Measurements from ENCODE around the gene RAD51B. TPM values are rescaled to one million over a fixed set of nuclear protein-coding genes. Genes with fewer than 3 reads are reported as not detected.
A peak's percentile ranks its signal among the peaks of the same experiment; 100 is the strongest.
"Not testable (repeated sequence)": the region's sequence is repeated elsewhere in the genome, so short reads cannot be mapped to it uniquely, and the experiment has no call there.

The RAD51B gene
- 10 to 100 TPM; 13.7 to 15.1 TPM for total RNA-seq
- long read RNA-seq, donor 1, partial matches to known transcripts, result 0 of 7 reads
- long read RNA-seq, donor 1, other reads (novel, unspliced or antisense), result 7 of 7 reads
- long read RNA-seq, donor 2, partial matches to known transcripts, result 0 of 7 reads
- long read RNA-seq, donor 2, other reads (novel, unspliced or antisense), result 7 of 7 reads

GRCh38 chr14:67819563-67820421, at the start of gene RAD51B:
TSS of gene RAD51B (plus strand) at chr14:67819779.
- DNase-seq (ENCODE audit: low spot score), result peak; percentile 96

GRCh38 chr14:67773844-67774377, 45.7 kb upstream of the RAD51B start:
- intact Hi-C loops (cut with DNase I), result no loop called here
- DNase-seq (ENCODE audit: low spot score), result no peak

More at GRCh38 chr14:67819563-67820421, at the start of gene RAD51B:
- intact Hi-C loops (cut with DNase I), result no loop called here

GRCh38 chr14:67776653-67777322, 42.8 kb upstream of the RAD51B start:
- intact Hi-C loops (cut with DNase I), result no loop called here
- no peak for DNase-seq (ENCODE audit: low spot score)

GRCh38 chr14:67778792-67779191, 40.8 kb upstream of the RAD51B start:
- intact Hi-C loops (cut with DNase I), result no loop called here
- DNase-seq (ENCODE audit: low spot score), result no peak

- DNase-seq (ENCODE audit: low spot score), result no peak
- intact Hi-C loops (cut with DNase I), result no loop called here
Observed at GRCh38 chr14:67782090-67782489, 37.5 kb upstream of the RAD51B start.

GRCh38 chr14:67784244-67784823, 35.2 kb upstream of the RAD51B start:
- intact Hi-C loops (cut with DNase I), result no loop called here

GRCh38 chr14:67785270-67786109, 34.1 kb upstream of the RAD51B start:
- intact Hi-C loops (cut with DNase I), result no loop called here

More at GRCh38 chr14:67784244-67784823, 35.2 kb upstream of the RAD51B start:
- no peak for DNase-seq (ENCODE audit: low spot score)

GRCh38 chr14:67787673-67788072, 31.9 kb upstream of the RAD51B start:
- intact Hi-C loops (cut with DNase I), result no loop called here
- no peak for DNase-seq (ENCODE audit: low spot score)

More at GRCh38 chr14:67785270-67786109, 34.1 kb upstream of the RAD51B start:
- DNase-seq (ENCODE audit: low spot score), result no peak

- no peak for DNase-seq (ENCODE audit: low spot score)
- intact Hi-C loops (cut with DNase I), result no loop called here
Observed at GRCh38 chr14:67798731-67799130, 20.8 kb upstream of the RAD51B start.

GRCh38 chr14:67800743-67801142, 18.8 kb upstream of the RAD51B start:
- no peak for DNase-seq (ENCODE audit: low spot score)

GRCh38 chr14:67806246-67806645, 13.3 kb upstream of the RAD51B start:
- intact Hi-C loops (cut with DNase I), result no loop called here

More at GRCh38 chr14:67800743-67801142, 18.8 kb upstream of the RAD51B start:
- intact Hi-C loops (cut with DNase I), result no loop called here

GRCh38 chr14:67814821-67815220, 4.8 kb upstream of the RAD51B start:
- DNase-seq (ENCODE audit: low spot score), result no peak
- intact Hi-C loops (cut with DNase I), result no loop called here

More at GRCh38 chr14:67806246-67806645, 13.3 kb upstream of the RAD51B start:
- no peak for DNase-seq (ENCODE audit: low spot score)

- no peak for DNase-seq (ENCODE audit: low spot score)
- intact Hi-C loops (cut with DNase I), result no loop called here
Observed at GRCh38 chr14:67815573-67816225, 3.9 kb upstream of the RAD51B start.

- intact Hi-C loops (cut with DNase I), result no loop called here
- peak; percentile 95 for DNase-seq (ENCODE audit: low spot score)
Observed at GRCh38 chr14:67816326-67817002, 3.1 kb upstream of the RAD51B start, which contains the start of gene ZFYVE26. TSS of gene ZFYVE26 (minus strand) at chr14:67816590. CDS start at chr14:67815963, 627 bp downstream.

- DNase-seq (ENCODE audit: low spot score), result no peak
- intact Hi-C loops (cut with DNase I), result no loop called here
Observed at GRCh38 chr14:67817750-67818438, 1.7 kb upstream of the RAD51B start.

GRCh38 chr14:67818476-67818875, 1.1 kb upstream of the RAD51B start:
- intact Hi-C loops (cut with DNase I); DNase-seq (ENCODE audit: low spot score): not testable (repeated sequence)

- DNase-seq (ENCODE audit: low spot score), result no peak
- intact Hi-C loops (cut with DNase I), result no loop called here
Observed at GRCh38 chr14:67820428-67820971, 921 bp downstream of the RAD51B start.
